ENCODE data around the gene TMEM240. TPM values are rescaled to one million over a fixed set of nuclear protein-coding genes. Genes with fewer than 3 reads are reported as not detected.

The TMEM240 gene
- total and polyA plus RNA-seq, 2 of the 8 experiments (the other 6 are each of a cell fraction or from before 2014, with no cell fraction given), result 3.6 to 5.7 TPM

DNA sequence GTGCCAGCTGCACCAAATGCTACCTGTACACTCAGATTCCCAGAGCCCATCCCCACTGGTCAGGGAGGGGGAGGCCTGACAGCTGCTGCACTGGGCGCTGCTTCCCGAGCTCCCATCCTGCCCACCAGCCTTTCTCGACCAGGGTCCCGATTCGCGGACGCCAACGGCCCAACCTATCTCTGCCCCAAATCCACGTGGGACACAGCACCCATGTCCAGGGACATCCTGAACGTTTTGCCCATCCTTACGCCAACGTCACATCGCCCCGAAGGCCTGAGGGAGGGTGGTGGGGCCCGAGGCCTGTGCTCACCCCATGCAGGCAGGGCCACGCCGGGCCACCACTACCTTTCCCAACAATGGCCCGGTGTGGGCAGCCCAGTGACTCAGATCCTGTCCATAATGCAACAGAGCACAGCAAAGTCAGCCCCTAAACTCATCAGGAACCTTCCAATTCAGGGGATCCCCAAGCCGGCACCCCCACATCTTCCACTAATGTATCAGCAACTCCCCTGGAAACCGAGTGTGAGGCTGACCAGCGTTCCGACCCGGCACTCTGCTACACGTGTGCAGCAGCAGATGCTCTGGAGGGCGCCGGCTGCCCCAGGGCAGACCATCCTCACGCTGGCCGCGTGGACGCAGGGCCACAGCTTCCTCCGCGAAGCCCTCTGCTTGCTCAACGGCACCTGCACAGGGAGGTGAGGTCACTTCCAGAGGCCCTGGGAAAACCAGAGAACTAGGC, 11.3 kb upstream of the TMEM240 start:
- POLR2A ChIA-PET (ENCODE audit: partially characterized antibody), result interaction anchor here (0.9 to 23.0 kb wide), 7 partner anchors 10 to 149 kb away, joined by 3 to 367 read pairs (median 3); partner anchors contain the start of gene MIB2
- 94% methylated on average over 33 of the region's 33 CpGs; no CpG with 5 or more reads in 1 of the 2 experiments for WGBS, 2 experiments (ENCODE audit: extremely low coverage in 1 of 2, insufficient coverage in 1 of 2, insufficient read length in 1 of 2, insufficient replicate concordance in 2 of 2, low coverage in 1 of 2, low lambda C conversion rate in 2 of 2, missing lambda C conversion rate in 1 of 2)
- TF ChIP-seq RAD21 (IDR thresholded peaks at IDR 0.05 in 1 of 2, conservative IDR thresholded peaks at IDR 0.05 in 1 of 2; ENCODE audit: low read depth in 2 of 2, low read length in 2 of 2) (no peak), CREB1 (IDR thresholded peaks at IDR 0.05) (no peak), GABPA (IDR thresholded peaks at IDR 0.05; ENCODE audit: borderline replicate concordance, insufficient read depth, low read length) (no peak), EP300 (IDR thresholded peaks at IDR 0.05; ENCODE audit: borderline replicate concordance in 1 of 2, low read depth in 2 of 2, low read length in 2 of 2) (no peak), RNF2 (IDR thresholded peaks at IDR 0.05; ENCODE audit: borderline replicate concordance, low read depth, low read length, missing control alignments, poor library complexity, severe bottlenecking) (no peak), POLR2A (IDR thresholded peaks at IDR 0.05; ENCODE audit: control extremely low read depth in 1 of 2, low read depth in 2 of 2, low read length in 2 of 2) (no peak), ZNF274 (IDR thresholded peaks at IDR 0.05; ENCODE audit: borderline replicate concordance, extremely low read depth, low read length) (no peak)
- TF ChIP-seq, protein P1, sequence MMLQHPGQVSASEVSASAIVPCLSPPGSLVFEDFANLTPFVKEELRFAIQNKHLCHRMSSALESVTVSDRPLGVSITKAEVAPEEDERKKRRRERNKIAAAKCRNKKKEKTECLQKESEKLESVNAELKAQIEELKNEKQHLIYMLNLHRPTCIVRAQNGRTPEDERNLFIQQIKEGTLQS (IDR thresholded peaks at IDR 0.05; ENCODE audit: insufficient read depth, low read depth, low read length), result no peak
- TF ChIP-seq, protein P2, sequence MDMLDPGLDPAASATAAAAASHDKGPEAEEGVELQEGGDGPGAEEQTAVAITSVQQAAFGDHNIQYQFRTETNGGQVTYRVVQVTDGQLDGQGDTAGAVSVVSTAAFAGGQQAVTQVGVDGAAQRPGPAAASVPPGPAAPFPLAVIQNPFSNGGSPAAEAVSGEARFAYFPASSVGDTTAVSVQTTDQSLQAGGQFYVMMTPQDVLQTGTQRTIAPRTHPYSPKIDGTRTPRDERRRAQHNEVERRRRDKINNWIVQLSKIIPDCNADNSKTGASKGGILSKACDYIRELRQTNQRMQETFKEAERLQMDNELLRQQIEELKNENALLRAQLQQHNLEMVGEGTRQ (IDR thresholded peaks at IDR 0.05; ENCODE audit: low read length), result no peak

More for the DNA sequence above, 11.3 kb upstream of the TMEM240 start:
- no peak for DNase-seq (ENCODE audit: low read depth in 1 of 2, low spot score in 2 of 2)
- H4K20me1 ChIP-seq (replicated peaks in 1 of 2; ENCODE audit: control insufficient read depth in 1 of 2, insufficient read depth in 2 of 2, low read length in 2 of 2), result peaks cover 17 to 31% of the 10 kb centered on the region in 2 experiments
- FAIRE-seq, result no peak
- H3K79me2 ChIP-seq (ENCODE audit: control insufficient read depth in 1 of 2, insufficient read depth in 2 of 2, low read length in 2 of 2), result peaks cover 0 to 19% of the 10 kb centered on the region in 2 experiments; a peak in 1 of 4 replicates
- no peak overlapping the region for H2AFZ ChIP-seq (ENCODE audit: low read length)
- CTCF ChIA-PET (ENCODE audit: partially characterized antibody), result interaction anchor here (0.7 to 2.0 kb wide), 12 partner anchors 8 to 183 kb away, joined by 3 to 9 read pairs (median 4); no protein-coding TSS in a partner anchor
- H4K8ac ChIP-seq (ENCODE audit: extremely low read depth, insufficient read depth, low read length), result peak overlapping the region; percentile 65; the same call in 1 of the 2 replicates
- H2BK15ac ChIP-seq (ENCODE audit: low read length), result no peak overlapping the region
- no peak overlapping the region for H2BK20ac ChIP-seq (ENCODE audit: low read length)
- no peak overlapping the region for H3K9ac ChIP-seq (replicated peaks in 1 of 4; ENCODE audit: extremely low read depth in 1 of 4, low read depth in 3 of 4, low read length in 3 of 4)
- H3K4me2 ChIP-seq (ENCODE audit: insufficient read depth in 1 of 2, low read depth in 2 of 2, low read length in 2 of 2), result no peak overlapping the region
- no peak overlapping the region for H3K18ac ChIP-seq (ENCODE audit: extremely low read depth, low read length)
- H3K79me1 ChIP-seq (ENCODE audit: low read depth, low read length), result peaks cover 14% of the 10 kb centered on the region
- H3K4me1 ChIP-seq (replicated peaks in 1 of 4; ENCODE audit: control insufficient read depth in 3 of 4, insufficient read depth in 4 of 4, low read length in 3 of 4), result no peaks in the 10 kb centered on the region; a peak in 2 of 7 replicates
- no peak overlapping the region; the same call in 1 of the 2 replicates for H3K27ac ChIP-seq (ENCODE audit: low read depth, low read length)
- H2BK12ac ChIP-seq (ENCODE audit: low read depth, low read length), result no peak overlapping the region
- no peak overlapping the region for H3K4me3 ChIP-seq (ENCODE audit: extremely low read depth in 1 of 4, insufficient read depth in 2 of 4, low read depth in 3 of 4, low read length in 4 of 4)
- no peaks in the 10 kb centered on the region for H3K27me3 ChIP-seq (replicated peaks in 1 of 4; ENCODE audit: control insufficient read depth in 3 of 4, extremely low read depth in 1 of 4, insufficient read depth in 3 of 4, low read length in 3 of 4)
- H3K23ac ChIP-seq (ENCODE audit: insufficient read length), result no peak overlapping the region
- no peaks in the 10 kb centered on the region for H3K9me3 ChIP-seq (ENCODE audit: insufficient read depth in 2 of 2, low read depth in 1 of 2, low read length in 1 of 2)
- H3K36me3 ChIP-seq (ENCODE audit: control insufficient read depth in 2 of 4, insufficient read depth in 4 of 4, low read length in 3 of 4), result no peaks in the 10 kb centered on the region; a peak in 1 of 8 replicates
- H3K4ac ChIP-seq (replicated peaks; ENCODE audit: insufficient read length, low read depth, low read length), result no peak overlapping the region
- no peaks in the 10 kb centered on the region for H3K23me2 ChIP-seq (ENCODE audit: low read depth, low read length)
- H2BK5ac ChIP-seq (ENCODE audit: low read depth, low read length), result peak overlapping the region; percentile 63
- no peak overlapping the region for H2AK5ac ChIP-seq (ENCODE audit: low read depth, low read length)
- no peak overlapping the region for H4K5ac ChIP-seq (ENCODE audit: insufficient read length, low read depth, low read length)
- H4K91ac ChIP-seq (replicated peaks; ENCODE audit: insufficient read length, low read length), result no peak overlapping the region
- H3K56ac ChIP-seq (replicated peaks; ENCODE audit: insufficient read length, low read depth, low read length), result no peak overlapping the region
- no peak overlapping the region for H2BK120ac ChIP-seq (replicated peaks; ENCODE audit: low read depth, low read length)
- H3K14ac ChIP-seq (ENCODE audit: insufficient read length), result no peak overlapping the region
